HT-29 (cell line): ENCODE data around the gene AMOT. TPM values are rescaled to one million over a fixed set of nuclear protein-coding genes. Genes with fewer than 3 reads are reported as not detected.
A peak's percentile ranks its signal among the peaks of the same experiment; 100 is the strongest.

Experiments used
- DNase-seq: peaks from one replicate; pipeline ENCODE4 v3.0.0-alpha.2; 2015; ENCODE audit warnings: low spot score
- total RNA-seq: library from RNA; depleted of rRNA; stranded (reverse); fragments of >200 nt; shearing (Covaris generic); gene quantifications from 2 replicates; pipeline ENCODE4 v1.2.3, GENCODE V29; 2014

Gene AMOT
- total RNA-seq, 1 experiment from 2014 or later: 0.25 TPM

DNA sequence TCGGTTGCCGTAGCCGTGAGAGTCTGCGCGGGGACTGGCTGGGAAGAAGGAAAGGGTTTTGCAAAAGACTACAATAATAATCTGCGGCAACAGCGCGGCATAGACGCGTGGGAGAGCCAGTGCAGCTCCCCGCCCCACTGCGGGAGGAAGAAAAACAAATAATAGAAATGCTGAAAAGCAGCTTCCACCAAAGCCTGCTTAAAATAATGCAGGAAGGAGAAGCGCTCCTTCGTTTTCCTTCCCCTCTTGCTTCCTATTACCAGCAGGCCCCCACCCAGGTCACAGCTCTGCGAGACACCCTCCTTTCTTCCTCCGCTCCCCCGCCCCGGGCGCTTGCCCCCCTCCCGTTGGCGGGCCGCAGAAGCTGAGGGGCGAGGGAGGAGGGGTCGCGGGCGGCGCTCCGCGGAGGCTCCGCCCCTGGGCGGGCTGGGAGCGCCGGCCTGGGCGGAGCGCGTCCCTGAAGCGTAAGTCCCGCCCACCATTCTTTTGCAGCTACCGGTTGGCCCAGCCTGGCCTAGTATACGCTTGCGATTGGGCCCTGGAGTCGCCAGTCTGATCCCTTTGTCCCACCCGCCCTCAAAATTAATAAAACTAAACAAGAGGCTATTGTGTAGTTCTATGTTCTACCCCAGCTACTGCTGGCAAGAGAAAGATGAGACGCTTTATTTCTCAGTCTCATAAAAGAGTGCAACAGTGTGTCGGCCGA, 636 bp upstream of the AMOT start:
- peak; percentile 72 for DNase-seq

DNA sequence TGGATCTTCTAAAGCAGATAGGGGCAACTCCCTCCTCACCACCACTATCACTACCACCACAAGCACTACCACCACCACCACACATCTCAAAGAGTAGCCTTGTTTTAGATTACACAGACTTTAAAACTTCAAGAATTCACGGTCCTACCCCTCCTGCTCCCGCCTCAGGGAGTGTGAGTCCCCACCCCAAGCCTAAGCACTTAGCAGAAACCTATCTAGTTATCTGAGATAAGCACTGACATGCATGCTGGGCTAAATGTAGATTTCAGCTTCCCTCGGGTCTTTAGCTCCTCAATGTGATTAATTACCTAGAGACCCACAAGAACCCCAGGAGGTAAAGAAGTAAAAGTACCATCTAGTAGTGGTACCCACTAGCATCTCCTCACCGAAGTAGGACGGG, 775 bp downstream of the AMOT start:
- no peak for DNase-seq

DNA sequence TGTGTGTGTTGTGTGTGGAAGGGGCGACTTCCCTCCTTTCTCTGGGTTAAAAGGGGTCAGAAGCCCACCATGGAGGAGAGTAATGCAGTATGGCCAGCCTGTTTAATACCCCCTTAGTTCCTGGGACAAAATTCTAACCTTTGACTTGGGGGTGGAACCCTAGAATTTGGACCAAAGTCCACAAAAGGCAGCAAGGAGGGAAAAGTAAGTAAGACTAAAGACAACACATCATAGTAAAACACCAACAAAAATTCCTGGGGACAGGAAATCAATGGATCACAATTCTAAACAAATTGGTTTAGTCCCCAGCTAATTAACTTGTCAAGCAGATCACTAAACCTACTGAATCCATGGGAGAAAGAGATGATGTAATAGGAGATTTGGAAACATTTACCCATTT, 3.1 kb downstream of the AMOT start:
- DNase-seq: no peak

DNA sequence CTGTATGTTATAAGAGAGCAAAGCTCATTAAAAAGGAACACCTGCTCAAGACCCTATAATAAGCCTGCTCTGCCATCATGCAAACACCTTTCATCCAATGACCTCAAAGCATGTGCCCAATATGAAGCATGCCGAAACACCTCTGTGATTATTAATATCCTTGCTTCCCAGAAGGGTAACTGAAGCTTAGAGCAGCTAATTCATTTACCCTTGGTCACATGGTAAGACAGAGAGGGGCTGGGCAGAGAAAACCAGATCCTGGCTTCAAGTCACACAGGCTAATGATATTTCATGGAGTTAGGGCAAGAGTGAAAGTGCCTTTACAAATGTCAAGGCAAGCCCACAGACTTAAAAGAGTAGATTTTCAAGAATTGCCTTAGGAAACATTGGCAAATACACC, 5.6 kb downstream of the AMOT start:
- no peak for DNase-seq

DNA sequence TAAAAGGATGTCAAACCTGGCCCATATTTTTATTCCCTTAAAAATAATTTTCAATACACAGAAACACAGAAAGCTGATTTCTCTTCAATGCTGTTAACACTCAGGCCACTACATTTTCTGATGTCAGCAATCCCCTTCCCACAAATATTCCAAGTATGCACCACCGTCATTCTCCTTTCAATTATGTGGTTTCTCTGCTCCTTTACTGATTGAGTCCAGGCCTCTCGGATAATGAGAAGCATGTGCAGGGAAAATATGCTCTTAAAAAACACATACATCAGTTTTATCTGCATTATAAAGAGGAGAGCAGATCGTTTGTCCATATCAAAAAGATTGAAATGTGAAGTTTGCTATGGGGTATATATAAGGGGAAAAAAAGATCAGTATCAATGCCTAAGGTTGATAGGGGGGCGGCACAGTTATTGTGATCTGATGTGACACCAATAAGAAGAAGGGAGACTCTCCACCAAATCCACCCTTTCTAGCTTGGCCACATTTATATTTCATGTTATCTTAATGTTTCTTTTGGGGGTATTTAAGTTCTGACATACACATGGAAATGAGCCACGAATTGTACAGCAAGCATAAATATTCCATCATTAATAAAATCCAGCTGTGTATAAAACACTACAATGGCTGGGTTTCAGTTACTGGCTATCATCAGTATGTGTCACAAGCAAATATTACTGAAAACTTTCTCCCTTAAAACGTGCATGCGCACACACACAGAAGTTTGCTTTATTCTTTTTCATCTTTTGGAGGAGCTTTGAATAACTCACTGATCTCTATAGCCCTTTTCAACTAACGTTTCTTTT, 6.4 kb downstream of the AMOT start:
- DNase-seq: no peak

DNA sequence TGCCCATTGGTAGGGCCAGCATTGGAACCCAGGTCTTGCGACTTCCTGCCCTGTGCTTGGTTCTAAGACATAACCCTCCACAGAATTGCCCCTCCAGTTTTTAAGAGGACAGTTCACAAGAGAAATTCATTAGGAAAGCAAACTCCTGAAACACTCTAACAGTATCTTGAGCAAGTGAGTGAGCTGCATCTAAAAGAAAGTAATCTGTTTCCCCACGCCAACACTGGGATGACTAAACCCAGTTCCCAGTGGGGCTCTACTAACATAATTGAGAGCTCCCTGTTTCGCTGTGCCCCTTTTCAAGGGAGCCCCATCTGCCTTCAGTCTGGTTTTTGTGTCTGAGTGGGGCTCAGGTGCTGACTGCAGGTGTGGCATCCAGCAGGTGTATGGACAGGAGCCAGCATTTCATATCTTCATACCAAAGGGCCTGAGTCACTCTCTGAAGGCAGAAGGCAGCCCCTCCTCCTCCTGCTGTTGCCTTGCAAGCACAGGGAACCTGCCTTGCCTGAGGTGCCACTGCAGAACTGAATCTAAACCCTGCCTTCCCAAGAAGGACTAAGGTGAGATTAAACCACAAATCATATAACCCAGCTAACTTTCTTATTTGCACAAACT, 8.0 kb downstream of the AMOT start:
- DNase-seq: peak; percentile 61

DNA sequence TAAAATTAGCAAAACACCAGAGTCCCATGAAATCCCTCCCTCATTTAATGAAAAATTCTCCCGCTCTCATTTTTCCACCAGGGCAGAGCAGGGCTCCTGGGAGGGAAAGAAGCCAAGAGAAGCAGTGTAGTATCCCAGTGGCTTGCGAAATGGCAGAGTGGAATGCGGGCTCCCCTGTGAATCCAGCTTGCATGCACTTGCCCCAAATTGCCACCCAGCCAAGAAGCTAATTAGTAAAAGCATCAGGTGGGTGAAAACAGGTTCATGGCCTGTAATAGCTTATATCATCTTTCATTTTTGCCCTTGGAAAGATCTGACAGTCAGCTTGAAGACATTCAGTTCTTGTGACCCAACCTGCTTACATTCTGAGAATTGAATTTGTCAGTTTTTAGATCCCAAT, 10.1 kb downstream of the AMOT start:
- no peak for DNase-seq

DNA sequence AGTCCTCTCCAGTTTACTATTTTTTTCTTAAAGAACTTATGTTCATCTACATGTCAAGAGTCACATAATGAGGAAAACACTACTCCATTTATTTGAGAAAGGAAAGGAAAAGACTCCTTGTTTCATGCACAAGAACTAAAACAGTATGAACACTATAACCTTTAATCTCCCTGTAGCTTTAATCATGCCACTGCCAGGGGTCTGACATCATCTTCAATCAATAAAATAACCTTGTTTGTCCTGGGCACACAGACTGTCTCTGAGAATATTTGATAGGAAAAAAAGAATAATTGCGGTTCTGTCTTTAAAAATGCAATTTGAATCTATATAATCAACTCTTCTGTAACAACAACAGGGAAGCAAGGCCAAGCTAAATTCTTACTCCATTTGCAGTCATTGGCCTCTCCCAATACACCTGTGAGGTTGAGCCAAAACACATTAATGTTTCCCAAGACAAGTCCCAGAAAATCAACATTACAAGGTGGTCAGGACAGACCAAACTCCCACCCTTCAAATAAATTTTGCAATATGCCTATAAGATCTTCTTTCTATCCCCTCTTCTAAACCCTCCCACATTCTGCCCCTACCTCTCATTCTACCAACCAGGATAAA, 13.2 kb downstream of the AMOT start:
- DNase-seq: no peak

DNA sequence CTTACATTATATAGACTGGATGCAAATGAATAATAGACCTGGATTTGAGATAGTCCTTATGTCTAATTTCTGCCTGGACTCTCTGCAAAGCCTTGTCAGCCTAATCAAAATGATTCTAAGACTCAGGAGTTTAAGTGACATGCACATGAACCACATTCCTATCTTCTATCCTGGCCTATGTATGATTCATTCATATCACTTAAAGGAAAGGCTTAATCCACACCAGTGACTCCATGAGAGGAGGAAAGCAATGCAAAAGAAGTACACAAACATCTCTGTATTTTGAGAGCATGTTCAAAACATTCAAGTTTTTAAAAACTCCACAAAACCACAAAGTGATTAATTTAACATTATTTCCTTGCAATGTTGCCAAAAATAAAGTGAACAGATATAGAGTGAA, 14.6 kb downstream of the AMOT start:
- DNase-seq: no peak

DNA sequence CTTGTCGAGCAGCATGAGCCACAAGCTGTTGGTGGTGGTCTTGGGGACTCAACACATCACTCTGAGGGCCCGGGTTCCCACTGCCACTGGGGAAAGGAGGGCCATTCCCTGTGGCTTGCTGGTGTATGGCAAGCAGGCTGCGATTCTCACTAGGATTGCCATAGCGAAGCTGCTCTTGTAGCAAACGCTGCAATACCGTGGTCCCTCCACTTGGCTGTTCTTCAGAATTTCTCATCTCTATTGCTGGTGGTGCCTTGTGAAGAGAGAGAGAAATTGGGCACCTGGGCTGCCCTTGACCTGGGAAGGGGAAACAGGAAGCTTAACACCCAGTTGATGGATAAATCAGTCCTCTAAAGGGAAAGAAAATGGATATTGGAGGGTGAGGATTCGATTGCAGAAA, 17.7 kb downstream of the AMOT start:
- no peak for DNase-seq

DNA sequence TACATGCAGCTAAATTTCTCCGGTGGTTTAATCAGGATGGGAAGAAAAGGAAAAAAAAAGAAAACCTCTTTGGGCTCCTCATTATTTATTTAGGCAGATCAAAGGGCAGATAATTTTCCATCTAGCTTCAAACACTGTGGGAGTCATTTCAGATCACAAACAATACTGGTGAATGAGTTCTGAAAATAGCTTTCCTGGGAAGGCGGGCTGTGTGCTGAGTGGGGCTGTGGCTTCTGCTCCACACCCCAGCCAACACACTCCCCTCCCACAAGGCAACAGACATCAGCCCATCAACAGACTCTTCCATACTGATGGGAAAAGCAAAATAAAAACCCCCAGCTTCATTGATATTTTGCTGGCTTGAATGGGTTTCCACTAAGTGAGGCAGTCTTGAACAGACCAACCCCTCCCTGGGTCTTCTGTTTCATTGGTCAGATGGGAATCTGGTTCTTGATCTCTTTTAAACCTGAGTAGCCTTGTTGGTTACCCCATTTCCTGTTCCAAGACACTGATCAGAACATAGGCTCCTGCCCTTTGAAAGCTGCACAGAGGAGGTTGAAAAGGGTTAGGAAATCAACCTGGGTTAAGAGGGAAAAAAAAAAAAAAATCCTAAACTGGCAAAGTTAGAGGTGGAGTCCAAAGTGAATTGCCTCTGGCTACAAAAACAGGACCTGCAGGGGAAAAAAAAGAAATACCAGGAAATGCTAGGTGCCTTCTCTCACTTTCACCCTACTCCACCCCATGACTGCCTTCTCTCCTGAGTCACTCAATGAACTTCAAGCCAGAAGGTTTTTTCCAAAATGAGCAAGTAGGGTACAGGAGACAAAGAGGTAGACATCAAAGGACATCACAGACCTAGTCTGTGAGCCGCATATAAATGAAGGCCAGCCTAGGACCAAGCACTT, 20.0 kb downstream of the AMOT start:
- DNase-seq: no peak

DNA sequence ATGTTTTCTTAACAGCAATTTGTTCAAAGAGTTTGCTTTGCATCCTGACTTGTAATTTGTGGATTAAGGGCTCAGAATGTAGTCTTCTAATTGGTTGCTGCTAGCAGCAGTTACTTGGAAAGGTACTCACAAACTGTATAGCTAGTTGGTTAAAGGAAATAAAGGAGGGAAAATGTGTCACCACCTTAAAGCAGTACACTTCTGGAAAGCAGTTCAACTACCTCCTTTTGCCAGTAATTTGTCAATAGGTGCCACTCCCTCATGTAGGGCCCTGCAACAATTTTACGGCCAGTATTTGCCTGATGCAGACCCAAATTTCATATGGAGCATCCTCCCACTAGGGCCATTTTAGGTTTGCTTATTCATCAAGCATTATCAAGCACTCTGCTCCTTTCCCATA, 20.8 kb downstream of the AMOT start:
- no peak for DNase-seq

DNA sequence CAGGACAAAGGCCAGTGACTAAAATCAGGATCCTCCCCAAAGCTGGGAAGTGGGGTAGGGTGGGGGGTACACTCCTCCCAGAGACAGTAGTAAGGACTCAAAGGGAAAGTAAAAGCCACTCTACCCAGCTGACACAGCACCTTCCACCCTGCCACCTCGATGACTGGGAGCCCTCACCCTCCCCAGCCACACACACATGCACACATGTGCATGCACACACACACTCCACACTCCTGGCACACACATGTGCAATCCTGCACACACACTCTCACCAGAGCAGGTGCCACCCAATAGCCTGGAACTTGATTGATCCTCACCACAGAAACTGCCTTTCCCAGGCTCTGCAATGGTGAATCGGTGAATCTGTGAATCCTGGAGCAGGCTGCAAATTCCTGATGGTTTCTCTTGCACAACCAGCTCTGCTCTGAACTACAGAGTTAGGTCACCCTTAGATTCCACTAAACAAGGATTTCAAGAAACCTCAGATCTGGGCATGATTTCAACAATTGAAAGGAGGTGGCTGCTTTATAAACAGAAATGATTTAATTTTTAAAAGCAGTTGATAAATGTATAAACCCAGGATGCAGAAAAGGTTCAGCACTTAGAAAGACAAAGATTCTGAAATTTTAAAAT, 21.5 kb downstream of the AMOT start:
- no peak for DNase-seq

DNA sequence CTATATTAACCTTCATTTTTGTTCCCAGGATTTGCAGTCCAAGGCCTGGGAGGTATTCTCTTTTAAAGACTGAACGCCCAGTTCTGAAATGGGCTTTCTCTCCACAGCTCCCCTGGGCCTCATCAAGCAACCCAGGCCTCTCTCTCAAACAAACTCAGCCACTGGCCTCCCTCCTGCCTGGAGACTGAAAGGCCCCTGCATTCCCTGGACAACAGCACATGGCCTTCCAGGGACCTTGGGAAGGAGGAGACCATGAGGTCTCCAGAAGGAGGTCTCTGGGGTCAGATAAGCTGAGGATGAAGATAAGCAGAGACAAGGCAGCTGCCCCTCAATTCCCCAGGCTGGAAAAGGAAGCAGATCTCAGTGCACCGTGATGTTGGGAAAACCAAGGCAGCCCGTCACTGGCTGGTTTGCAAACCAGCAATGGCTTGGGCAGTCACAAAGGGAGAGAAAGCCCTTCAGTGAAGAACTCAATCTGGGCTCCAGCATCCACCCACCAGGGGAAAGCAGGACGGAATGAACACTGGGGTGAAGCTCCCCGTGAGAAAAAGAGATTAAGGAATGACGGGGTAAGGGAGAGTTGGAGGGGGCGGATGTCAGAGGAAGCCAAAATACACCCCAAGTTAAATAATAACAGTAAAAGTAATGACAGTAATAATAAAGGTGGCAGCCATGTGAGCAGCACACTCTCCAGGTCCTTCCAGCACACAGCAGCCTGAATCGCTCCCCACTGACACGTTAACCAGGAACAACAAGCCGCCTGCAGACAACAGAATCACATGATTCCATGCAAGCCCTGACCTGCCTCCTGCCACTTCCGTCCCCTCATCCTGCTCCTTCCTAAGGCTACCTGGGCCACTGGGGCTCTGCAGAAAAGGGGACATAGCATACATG, 22.3 kb downstream of the AMOT start:
- DNase-seq: no peak

DNA sequence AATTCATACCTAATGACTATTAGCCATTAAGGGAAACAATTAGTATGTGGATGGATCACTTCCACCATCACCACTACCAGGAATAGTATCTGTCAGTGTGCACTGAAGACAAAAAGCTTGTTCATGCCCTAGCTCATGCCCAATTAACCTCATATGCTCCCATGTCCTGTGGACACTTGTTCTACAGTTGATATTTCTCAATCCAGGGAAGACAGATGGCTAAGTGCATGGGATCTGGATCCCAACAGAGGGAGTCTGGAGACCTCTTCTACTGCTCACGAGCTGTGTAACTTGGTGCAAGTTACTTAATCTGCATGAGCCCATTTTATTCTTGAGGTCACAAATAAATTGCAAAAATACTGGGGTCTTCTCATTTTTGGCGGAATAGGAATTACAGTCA, 23.7 kb downstream of the AMOT start:
- no peak for DNase-seq

DNA sequence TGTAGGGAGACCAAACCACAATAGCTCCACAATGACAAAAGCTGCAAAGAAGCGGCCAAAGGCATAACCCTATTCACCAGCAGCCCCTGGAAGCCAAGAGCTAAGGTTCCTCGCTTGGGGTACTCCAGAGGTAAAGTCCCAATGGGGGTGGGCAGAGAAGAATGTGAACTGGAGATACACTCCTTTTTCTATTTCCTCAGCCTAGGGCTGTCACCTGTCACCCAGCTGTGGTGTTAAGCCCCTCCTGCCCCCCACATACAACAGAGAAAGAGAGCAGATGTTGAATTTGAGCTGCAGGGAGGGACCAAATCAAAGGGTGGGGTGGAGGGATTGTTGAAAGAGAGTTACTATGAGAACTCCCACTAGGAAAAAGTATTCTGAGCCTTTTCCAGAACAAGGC, 26.1 kb downstream of the AMOT start:
- no peak for DNase-seq

DNA sequence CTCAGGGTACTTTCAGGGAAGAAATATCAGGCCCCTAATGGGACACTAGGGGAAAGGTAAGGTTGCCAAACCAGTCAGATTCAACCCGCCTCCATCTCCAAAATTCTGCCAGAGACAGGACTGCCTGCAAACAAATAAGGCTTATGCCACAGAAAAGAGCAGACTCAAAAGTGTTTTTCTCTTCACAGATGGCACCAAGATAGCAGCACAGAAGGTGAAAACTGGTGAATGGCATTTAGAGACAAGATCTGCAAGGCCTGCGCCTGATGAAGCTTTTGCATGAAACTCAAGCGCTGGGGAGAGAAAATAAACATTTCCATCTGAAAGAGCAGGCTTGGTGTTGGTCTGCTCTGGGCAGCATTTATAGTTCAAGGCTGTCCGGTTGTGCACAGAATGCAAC, 27.9 kb downstream of the AMOT start:
- no peak for DNase-seq

DNA sequence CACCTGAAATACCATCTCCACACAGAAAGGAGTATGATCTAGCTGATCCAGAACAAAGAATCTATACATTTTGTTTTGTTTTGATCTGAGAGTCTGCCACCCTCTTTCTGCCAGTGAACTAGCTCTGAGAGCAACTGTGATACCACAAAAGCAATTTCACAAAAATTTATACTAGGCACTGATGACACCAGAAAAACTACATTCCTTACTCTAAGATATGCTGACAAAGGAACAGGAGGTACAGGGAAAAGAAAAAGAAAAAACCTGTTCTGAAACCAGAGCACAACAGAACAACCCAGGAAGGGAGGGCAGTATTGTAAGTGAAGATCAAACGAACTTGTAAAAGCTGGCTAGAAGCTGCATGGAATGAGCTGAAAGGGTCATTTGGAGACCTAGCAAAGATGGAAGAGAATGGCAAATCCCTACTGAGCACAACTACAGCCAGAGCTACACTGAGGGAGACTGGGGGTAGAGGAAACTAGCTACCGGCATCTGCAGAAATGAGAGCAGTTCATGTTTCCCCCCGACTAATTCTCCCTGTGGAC, 31.9 kb downstream of the AMOT start:
- DNase-seq: no peak

DNA sequence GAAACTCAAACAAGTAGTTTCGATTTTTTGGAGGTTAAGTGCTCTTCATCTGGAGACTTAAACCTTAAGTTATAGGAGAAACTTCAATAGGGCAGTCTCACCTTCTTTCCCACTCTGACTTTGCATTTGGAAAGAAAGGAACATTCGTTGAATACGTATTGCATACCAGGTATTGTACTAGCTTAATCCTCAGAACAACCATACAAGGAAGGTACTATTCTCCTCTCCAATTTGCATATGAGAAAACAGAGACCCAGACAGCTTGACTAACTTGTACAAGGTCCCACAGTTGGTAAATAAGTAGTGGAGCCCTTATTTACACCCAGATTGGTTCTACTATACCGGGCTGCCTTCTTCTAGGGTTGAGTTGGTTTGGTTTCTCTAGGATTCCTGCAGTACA, 32.6 kb downstream of the AMOT start:
- no peak for DNase-seq

DNA sequence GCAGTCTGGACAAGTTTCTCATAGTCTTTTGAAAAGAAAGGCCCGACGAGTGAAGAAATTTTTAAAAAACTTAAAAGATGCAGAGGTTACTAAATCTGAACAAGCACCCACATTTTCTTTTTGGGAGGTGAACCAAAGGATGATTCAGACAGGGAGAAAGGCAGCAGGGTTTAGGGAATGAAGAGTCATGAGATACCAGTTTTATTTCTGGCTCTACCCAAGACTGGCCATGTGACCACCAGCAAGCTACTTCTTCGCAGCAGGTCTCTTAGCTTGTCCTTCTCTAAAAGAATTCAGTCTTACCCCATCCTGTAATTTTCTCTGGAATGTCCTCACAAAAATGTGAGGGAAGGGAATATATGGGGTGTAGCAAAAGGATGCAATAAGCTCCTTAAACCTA, 37.6 kb downstream of the AMOT start:
- DNase-seq: no peak
